ENCODE data around the gene ZFYVE9. TPM values are rescaled to one million over a fixed set of nuclear protein-coding genes. Genes with fewer than 3 reads are reported as not detected.

Gene ZFYVE9
- total and polyA plus RNA-seq, 9 of the 15 experiments (the other 6 are each of a cell fraction or from before 2014, with no cell fraction given) = 0.52 to 14.4 (median 8.9) TPM

GRCh38 chr1:52164604-52165003 lies 22.7 kb downstream of the ZFYVE9 start:
- Histone ChIP-seq H3K4me3 (no peak overlapping the region), H4K20me1 (replicated peaks; ENCODE audit: control insufficient read depth, insufficient read depth, low read length) (no peaks in the 10 kb centered on the region), H3K27me3 (ENCODE audit: control insufficient read depth in 2 of 2, insufficient read depth in 2 of 2, low read length in 2 of 2) (no peaks in the 10 kb centered on the region), H3K9ac (ENCODE audit: insufficient read depth in 1 of 2, low read depth in 2 of 2, low read length in 2 of 2) (no peak overlapping the region), H3K9me3 (replicated peaks; ENCODE audit: control insufficient read depth, insufficient read depth, low read depth, low read length) (no peaks in the 10 kb centered on the region), H3K9me1 (ENCODE audit: control insufficient read depth, insufficient read depth, low read length) (no peaks in the 10 kb centered on the region), H3K4me2 (ENCODE audit: insufficient read depth, low read length) (no peak overlapping the region), H2AFZ (ENCODE audit: low read depth, low read length) (no peak overlapping the region), H3K4me1 (replicated peaks in 1 of 2; ENCODE audit: control insufficient read depth in 2 of 2, insufficient read depth in 2 of 2, low read length in 2 of 2) (no peaks in the 10 kb centered on the region), H3K36me3 (ENCODE audit: control insufficient read depth, insufficient read depth, low read length) (no peaks in the 10 kb centered on the region), H3K79me2 (ENCODE audit: control insufficient read depth, insufficient read depth, low read length) (no peaks in the 10 kb centered on the region), H3K27ac (ENCODE audit: extremely low read depth, low read depth, low read length) (no peak overlapping the region)
- BruUV-seq (replicated peaks) = no TSS peak
- TF ChIP-seq CREB5 (CRISPR knock-in tag; IDR thresholded peaks at IDR 0.05) = no peak
- TF ChIP-seq ZNF140 (CRISPR knock-in tag; IDR thresholded peaks at IDR 0.05) = no peak
- peak; percentile 9; the same call in 1 of the 2 replicates for TF ChIP-seq JUND (IDR thresholded peaks at IDR 0.05; ENCODE audit: borderline replicate concordance, low read depth, low read length)
- no peak for TF ChIP-seq JUND (tag; IDR thresholded peaks at IDR 0.05; ENCODE audit: borderline replicate concordance, low read depth, low read length)
- no peak for TF ChIP-seq E2F3 (CRISPR knock-in tag; IDR thresholded peaks at IDR 0.05)
- POLR2A ChIA-PET = interaction anchor here (2.1 to 3.4 kb wide), 2 partner anchors 9 to 12 kb away, joined by 6 to 10 read pairs; no protein-coding TSS in a partner anchor
- FAIRE-seq = no peak
- WGBS (ENCODE audit: insufficient coverage, low coverage, missing lambda C conversion rate) = 67% methylated on average over 4 of the region's 4 CpGs
- no peak for DNase-seq (ENCODE audit: extremely low read depth in 1 of 4, low spot score in 3 of 4)
- intact Hi-C loops (cut with micrococcal nuclease) = no loop called here
- CTCF ChIA-PET (ENCODE audit: low intra/inter-chr PET ratio) = no interaction called here
- ATAC-seq = no peak
- in situ Hi-C loops (cut with MboI) = no loop called here

Measured in K562 (cell line).